NCI-H2171 (cell line): ENCODE data around the gene SYT8.

Experiments used
- DNase-seq: peaks from one replicate; lab custom pipeline; 2025; lab: John Stamatoyannopoulos, UW

SYT8 gene

GRCh38 chr11:1817511-1817910, 17.3 kb upstream of the SYT8 start:
- DNase-seq = no peak

- no peak for DNase-seq
Observed at GRCh38 chr11:1819074-1819473, 15.7 kb upstream of the SYT8 start.

GRCh38 chr11:1820463-1821325, 14.1 kb upstream of the SYT8 start:
- no peak for DNase-seq

GRCh38 chr11:1821562-1821961, 13.2 kb upstream of the SYT8 start:
- DNase-seq = no peak

GRCh38 chr11:1822648-1823375, 12.0 kb upstream of the SYT8 start:
- no peak for DNase-seq

- no peak for DNase-seq
Observed at GRCh38 chr11:1823376-1824220, 11.2 kb upstream of the SYT8 start.

GRCh38 chr11:1824221-1825038, 10.4 kb upstream of the SYT8 start:
- DNase-seq = no peak

GRCh38 chr11:1825039-1825740, 9.6 kb upstream of the SYT8 start:
- no peak for DNase-seq

GRCh38 chr11:1825785-1826451, 8.9 kb upstream of the SYT8 start:
- no peak for DNase-seq

GRCh38 chr11:1826552-1827094, 8.2 kb upstream of the SYT8 start:
- no peak for DNase-seq

- DNase-seq = peak; percentile 24
Observed at GRCh38 chr11:1827095-1827813, 7.5 kb upstream of the SYT8 start.

- DNase-seq = no peak
Observed at GRCh38 chr11:1827931-1828330, 6.9 kb upstream of the SYT8 start.

- no peak for DNase-seq
Observed at GRCh38 chr11:1828542-1828941, 6.2 kb upstream of the SYT8 start.

- no peak for DNase-seq
Observed at GRCh38 chr11:1829039-1829820, 5.6 kb upstream of the SYT8 start.

GRCh38 chr11:1830004-1830321, 4.8 kb upstream of the SYT8 start:
- no peak for DNase-seq

- DNase-seq = no peak
Observed at GRCh38 chr11:1830322-1831223, 4.2 kb upstream of the SYT8 start.

- DNase-seq = no peak
Observed at GRCh38 chr11:1831338-1832210, 3.2 kb upstream of the SYT8 start.
